ENCODE results near the gene PTPRT.

GRCh38 chr20:43151256-43151655 is 38.5 kb downstream of the PTPRT start:
- TF ChIP-seq CTCF (IDR thresholded peaks at IDR 0.05) = no peak
- TF ChIP-seq POLR2A (IDR thresholded peaks at IDR 0.05) = no peak

All from Peyer's patch (tissue), 4 donors.